Colonic mucosa (tissue), 4 donors: Measurements from ENCODE around the gene ATAD1. TPM values are rescaled to one million over a fixed set of nuclear protein-coding genes. Genes with fewer than 3 reads are reported as not detected.
"Not testable (repeated sequence)": the region's sequence is repeated elsewhere in the genome, so short reads cannot be mapped to it uniquely, and the experiment has no call there.

Experiments used
- DNase-seq: peaks from one replicate; pipeline ENCODE4 v3.0.0-alpha.2; 2020
- H3K27ac ChIP-seq: fragments of 200-600 bp; one replicate; pipeline ENCODE4 v1.8.0; 2021
- H3K27me3 ChIP-seq: fragments of 200-600 bp; one replicate; pipeline ENCODE4 v1.8.0; 2021
- H3K36me3 ChIP-seq: fragments of 200-600 bp; one replicate; pipeline ENCODE4 v1.8.0; 2021
- H3K4me1 ChIP-seq: fragments of 200-600 bp; one replicate; pipeline ENCODE4 v1.8.0; 2021; ENCODE audit warnings: mild to moderate bottlenecking
- H3K4me3 ChIP-seq: fragments of 200-600 bp; one replicate; pipeline ENCODE4 v1.8.0; 2021
- H3K9ac ChIP-seq, 2 donors: one replicate each; pipeline ENCODE4 v1.7.0; 2013; ENCODE audit warnings: control low read depth in 2 of 2, low read depth in 2 of 2, low read length in 2 of 2
- H3K9me3 ChIP-seq: fragments of 200-600 bp; one replicate; pipeline ENCODE4 v1.8.0; 2021
- CTCF ChIP-seq: fragments of 200-600 bp; IDR thresholded peaks from one replicate; pipeline ENCODE4 v1.8.0; 2022; ENCODE audit warnings: antibody characterized with exemption, mild to moderate bottlenecking
- intact Hi-C: fragments of 100-400 bp; cut with DNase I; formaldehyde crosslinking; loops from one replicate; pipeline ENCODE4 v1.14.1; 2022
- total RNA-seq, 2 donors: library from RNA; stranded (reverse); fragmentation: NEBNext Ultra II Directional in 1 of 2; extraction: Animal tissue kit (Norgen Biotek cat#: 25700) in 1 of 2; gene quantifications; one replicate each; pipeline ENCODE4 v1.2.1, GENCODE V29; 2021
- donor health status: healthy.
- donor health status: DM: no; HTN: no; CAD: no.
- donor health status: DM: no; HTN: no; CAD: no.

The ATAD1 gene
- total RNA-seq, 2 donors from 2014 or later = 38.1 to 59.9 TPM

- intact Hi-C loops = no loop called here
- no peaks in the 10 kb centered on the region for H3K27me3 ChIP-seq
- peaks cover 4% of the 10 kb centered on the region for H3K4me1 ChIP-seq
- no peak for DNase-seq
- no peak overlapping the region for H3K9ac ChIP-seq
- H3K27ac ChIP-seq = no peak overlapping the region
- no peak overlapping the region for H3K4me3 ChIP-seq
- no peak for TF ChIP-seq CTCF
- no peaks in the 10 kb centered on the region for H3K9me3 ChIP-seq
- H3K36me3 ChIP-seq = no peaks in the 10 kb centered on the region
Observed at GRCh38 chr10:87838650-87839049, 20.6 kb upstream of the ATAD1 start.

- DNase-seq = no peak
- Histone ChIP-seq H3K9me3 (no peaks in the 10 kb centered on the region), H3K27me3 (no peaks in the 10 kb centered on the region), H3K27ac (no peak overlapping the region), H3K4me3 (no peak overlapping the region), H3K9ac (no peak overlapping the region), H3K4me1 (no peaks in the 10 kb centered on the region), H3K36me3 (no peaks in the 10 kb centered on the region)
- intact Hi-C loops = no loop called here
- no peak for TF ChIP-seq CTCF
Observed at GRCh38 chr10:87837445-87837844, 19.4 kb upstream of the ATAD1 start.

- Histone ChIP-seq H3K4me1 (no peaks in the 10 kb centered on the region), H3K36me3 (no peaks in the 10 kb centered on the region), H3K4me3 (no peak overlapping the region), H3K27me3 (no peaks in the 10 kb centered on the region), H3K27ac (no peak overlapping the region), H3K9me3 (no peaks in the 10 kb centered on the region), H3K9ac (no peak overlapping the region)
- no peak for DNase-seq
- intact Hi-C loops = no loop called here
- no peak for TF ChIP-seq CTCF
Observed at GRCh38 chr10:87836098-87836497, 18.1 kb upstream of the ATAD1 start.

- no peaks in the 10 kb centered on the region for H3K4me1 ChIP-seq
- no peaks in the 10 kb centered on the region for H3K27me3 ChIP-seq
- H3K9ac ChIP-seq = no peak overlapping the region
- no peaks in the 10 kb centered on the region for H3K36me3 ChIP-seq
- H3K27ac ChIP-seq = no peak overlapping the region
- H3K4me3 ChIP-seq = no peak overlapping the region
- no peaks in the 10 kb centered on the region for H3K9me3 ChIP-seq
- no peak for DNase-seq
- intact Hi-C loops = no loop called here
- TF ChIP-seq CTCF = no peak
Observed at GRCh38 chr10:87829986-87830729, 12.1 kb upstream of the ATAD1 start.

GRCh38 chr10:87829051-87829450, 11.0 kb upstream of the ATAD1 start:
- H3K9me3 ChIP-seq, H3K4me3 ChIP-seq, DNase-seq, H3K36me3 ChIP-seq, H3K27ac ChIP-seq, H3K9ac ChIP-seq, H3K4me1 ChIP-seq, intact Hi-C loops, H3K27me3 ChIP-seq: not testable (repeated sequence)

- Histone ChIP-seq H3K27me3 (no peaks in the 10 kb centered on the region), H3K36me3 (no peaks in the 10 kb centered on the region), H3K27ac (no peak overlapping the region), H3K9me3 (no peaks in the 10 kb centered on the region), H3K4me3 (no peak overlapping the region), H3K9ac (no peak overlapping the region), H3K4me1 (no peaks in the 10 kb centered on the region)
- intact Hi-C loops = no loop called here
- no peak for DNase-seq
- TF ChIP-seq CTCF = no peak
Observed at GRCh38 chr10:87827681-87828080, 9.7 kb upstream of the ATAD1 start.
